NCI-H524 (cell line): ENCODE measurements around the gene CHAT.
A peak's percentile ranks its signal among the peaks of the same experiment; 100 is the strongest.

Source experiments
- DNase-seq, 2 experiments: peaks; one replicate each; lab custom pipeline; 2025; lab: John Stamatoyannopoulos, UW

CHAT gene

DNA sequence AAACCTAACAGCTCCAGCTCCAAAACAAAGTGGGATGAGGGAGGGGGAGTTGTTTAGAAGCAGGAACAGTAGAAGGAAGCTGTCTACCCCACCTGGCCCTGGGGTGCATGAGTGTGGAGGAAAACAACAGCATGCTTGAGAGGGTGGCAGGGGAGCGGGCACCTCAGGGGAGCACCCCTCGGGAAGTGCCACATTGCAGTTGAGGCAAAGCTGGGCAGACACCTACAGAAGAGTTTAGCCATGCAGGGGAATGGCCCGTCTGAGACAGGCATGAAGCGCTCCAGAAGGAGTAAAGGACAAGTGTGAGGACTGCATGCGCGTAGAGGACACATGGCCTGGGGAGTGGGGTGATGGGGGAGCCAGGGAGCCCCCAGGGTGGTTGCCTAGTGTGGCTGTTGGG lies 18.1 kb downstream of the CHAT start:
- DNase-seq: no peak

DNA sequence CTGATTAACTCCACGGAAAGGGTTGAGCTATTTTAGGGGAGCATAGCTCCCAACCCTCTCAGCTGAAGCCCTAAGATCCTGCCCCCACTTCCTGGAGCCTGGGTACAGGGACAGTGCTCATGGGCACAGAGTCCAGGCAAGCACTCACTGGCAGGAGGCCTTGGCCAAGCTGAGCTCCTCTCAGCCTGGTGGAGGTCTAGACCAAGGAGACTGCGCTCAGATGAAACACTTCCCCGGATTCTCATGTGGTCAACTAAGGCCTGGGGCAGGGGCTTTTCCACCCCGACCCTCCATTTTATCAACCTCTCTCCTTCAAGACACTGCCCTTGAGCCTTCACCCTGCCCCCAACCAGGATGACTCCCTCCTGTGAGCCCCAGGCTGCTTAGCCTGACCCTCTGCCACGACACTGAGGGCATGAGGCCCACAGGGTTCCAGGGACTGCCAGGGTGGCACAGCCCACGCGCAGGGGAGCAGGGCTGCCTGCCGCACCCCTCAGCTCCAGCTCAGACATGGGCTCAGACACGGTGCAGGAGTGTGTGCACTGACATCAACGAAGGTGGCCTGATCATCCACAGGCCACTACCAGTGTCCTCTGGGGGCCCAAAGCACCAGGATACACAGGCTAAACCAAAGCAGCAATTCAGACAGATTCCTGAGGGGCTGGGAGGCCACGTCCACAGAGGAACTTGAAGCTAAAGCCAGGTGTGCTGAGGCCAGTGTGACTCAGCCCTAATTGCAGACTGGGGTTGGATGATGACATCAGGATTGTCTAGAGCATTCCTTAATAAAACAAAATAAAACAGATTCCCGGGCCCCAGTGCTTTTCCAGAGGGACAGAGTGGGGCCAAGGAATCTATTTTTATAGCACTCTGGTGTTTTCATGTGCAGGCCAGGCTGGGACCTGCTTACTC lies 18.8 kb downstream of the CHAT start:
- DNase-seq: no peak

DNA sequence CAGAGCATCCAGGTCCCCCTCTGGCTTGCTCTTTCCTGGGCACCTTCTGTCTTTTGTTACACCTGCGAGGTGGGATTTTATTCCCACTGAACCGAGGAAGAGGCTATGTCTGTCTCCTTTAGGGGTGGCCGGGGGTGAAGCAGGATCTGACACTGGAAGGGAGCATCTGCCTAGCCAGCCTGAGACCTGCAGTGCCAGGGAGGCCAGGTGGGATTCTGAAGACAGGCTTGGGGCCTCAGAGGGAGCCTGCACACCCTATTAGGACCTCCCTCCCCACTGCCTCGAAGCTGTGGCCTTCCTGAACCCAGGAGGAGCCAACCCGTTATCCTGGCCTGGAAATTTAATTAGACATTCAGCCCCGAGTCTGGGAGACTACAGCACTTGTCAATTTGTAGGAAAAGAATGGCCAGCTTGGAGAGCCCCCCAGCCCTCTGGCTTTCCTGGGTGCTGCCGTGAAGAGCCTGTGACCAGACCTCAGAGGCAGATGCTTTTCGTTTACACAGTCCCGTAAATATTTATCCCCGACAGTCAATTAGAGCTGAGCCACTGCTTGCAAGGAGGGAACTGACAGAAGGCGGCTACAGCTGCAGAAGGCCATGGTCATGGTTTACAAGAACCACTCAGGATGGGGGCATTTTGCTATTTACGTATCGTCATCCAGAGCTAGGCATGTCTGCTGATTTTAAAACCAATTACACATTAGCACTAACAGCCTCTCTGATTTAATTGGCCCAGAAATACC lies 19.7 kb downstream of the CHAT start:
- peak; percentile 48 to 80 for DNase-seq

DNA sequence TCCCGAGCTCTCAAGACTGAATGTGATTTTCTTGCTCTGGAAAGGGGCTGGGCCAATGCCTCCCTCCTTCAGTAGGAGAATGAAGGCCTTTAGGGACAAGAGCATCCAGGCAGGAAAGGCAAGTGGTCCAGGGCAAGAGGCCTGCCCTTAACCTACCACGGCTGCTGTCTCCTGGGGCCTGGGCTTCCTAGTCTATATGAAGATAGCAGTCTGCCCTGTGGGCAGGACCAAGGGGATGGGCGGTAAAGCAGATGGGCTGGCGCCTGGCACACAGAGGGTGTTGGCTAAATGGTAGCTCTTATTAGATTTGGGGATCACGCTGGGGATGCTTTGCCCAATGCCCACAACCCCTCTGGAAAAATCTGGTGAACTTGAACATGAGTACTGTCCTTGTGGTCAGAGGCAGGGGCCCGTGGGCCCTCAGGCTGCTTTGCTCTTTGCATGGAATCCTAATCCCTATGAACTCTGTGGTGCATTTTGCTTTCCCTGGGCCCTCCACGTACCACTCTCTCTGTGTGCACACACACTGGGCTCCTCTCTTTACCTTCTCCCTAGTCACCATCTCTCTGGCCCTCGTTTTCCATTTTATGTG lies 20.3 kb downstream of the CHAT start:
- DNase-seq: no peak

DNA sequence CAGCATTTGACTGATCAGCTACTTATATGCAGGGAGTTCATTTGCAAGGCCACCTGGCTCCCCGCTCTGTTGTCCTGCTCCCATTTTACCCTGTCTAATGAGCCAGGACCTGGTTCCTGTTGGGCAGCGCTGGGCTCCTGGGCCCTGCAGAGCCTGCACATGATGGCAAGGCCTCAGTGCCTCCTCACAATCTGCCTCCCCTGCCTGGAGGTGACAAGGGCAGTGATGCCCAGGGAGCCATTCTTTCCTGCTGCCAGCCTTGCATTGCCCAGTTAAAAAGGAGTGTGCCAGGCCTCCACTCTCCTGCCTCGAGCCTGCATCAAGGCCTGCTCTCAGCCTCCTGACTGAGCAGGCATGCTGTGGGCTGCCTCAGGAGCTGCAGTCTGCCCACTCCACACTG lies 28.5 kb downstream of the CHAT start:
- DNase-seq: no peak

DNA sequence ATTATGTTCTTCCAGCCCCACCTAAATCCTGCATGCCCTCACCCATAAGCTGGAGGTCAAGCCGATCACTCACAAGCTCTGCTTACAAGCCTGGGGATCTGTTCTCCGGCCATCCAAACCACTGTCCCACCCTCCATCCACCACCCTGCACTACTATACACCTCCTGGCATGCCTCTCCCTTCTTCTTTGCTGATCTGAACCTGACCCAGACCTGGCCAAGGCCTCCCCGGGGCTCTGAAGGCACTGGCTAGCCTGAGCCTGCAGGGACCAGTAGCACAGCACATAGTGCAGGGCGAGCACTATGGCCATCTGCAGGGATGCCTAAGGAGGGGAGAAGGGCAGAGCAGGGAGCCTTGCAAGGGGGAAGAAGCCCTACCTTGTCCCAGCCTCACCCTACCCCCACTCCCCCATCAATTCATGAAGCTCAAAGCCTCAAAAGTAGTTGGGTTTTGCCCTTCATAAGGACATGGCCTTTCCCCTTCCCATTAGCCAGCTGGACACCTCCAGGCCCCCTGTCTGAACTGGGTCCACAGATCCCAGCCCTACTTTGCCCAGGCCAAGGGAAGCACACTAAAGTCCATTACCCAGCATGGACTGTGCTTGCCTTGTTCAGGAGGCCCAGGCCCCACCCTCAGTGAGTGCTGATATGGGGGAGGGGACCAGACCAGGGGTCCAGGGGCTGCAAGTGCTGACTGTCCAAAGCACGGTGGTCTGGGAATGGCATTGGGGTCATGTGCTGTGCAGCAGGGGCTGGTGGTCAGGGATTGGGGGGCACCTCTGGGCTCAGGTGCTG lies 29.6 kb downstream of the CHAT start:
- DNase-seq: no peak

DNA sequence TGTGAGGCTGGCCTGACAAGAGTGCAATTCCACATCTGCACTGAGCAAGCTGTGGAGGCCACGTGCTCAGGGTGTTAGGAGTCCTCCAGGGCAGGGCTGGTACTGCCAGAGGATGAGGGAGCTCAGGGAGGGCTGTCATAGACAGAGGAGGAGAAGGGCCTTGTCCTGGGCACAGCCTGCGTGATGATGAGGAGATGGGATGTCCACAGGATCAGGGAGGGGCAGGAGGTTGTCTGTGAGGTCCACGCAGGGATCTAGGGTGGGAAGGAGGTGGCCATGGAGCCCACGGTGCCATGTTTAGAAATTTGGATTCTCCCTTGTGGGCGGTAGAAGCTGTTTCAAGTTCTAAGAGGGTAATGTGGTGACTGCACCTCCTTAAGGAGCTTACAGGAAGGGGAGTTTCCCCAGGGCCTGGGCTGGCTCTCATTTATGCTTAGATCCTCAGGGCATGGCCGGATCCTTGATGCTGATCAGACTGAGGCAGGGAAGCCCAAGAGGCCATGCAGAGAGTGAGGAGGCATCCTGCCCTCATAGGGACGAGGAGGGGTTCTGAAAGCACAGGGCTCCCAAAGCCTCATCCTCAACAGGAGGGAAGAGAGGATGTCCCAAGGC lies 30.3 kb downstream of the CHAT start:
- no peak for DNase-seq

DNA sequence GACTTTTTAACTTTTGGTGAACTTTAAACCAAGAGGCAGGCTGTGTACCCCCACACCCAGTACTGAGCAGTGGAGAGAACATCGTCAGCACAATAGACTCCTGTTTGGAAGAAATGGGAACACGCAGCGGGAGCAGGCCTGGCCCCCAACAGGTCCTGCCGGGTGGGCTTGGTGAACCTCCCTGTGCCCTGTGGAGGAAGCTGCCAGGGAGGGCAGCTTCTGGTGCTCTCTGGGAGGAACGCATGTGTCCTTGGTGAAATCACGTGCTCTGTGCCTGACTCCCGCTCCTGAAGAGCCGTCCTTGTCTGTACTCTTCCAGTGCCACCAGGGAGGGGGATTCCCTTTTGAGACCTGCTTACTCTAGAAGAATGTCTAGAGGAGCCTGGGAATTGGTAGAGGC lies 31.6 kb downstream of the CHAT start:
- no peak for DNase-seq

DNA sequence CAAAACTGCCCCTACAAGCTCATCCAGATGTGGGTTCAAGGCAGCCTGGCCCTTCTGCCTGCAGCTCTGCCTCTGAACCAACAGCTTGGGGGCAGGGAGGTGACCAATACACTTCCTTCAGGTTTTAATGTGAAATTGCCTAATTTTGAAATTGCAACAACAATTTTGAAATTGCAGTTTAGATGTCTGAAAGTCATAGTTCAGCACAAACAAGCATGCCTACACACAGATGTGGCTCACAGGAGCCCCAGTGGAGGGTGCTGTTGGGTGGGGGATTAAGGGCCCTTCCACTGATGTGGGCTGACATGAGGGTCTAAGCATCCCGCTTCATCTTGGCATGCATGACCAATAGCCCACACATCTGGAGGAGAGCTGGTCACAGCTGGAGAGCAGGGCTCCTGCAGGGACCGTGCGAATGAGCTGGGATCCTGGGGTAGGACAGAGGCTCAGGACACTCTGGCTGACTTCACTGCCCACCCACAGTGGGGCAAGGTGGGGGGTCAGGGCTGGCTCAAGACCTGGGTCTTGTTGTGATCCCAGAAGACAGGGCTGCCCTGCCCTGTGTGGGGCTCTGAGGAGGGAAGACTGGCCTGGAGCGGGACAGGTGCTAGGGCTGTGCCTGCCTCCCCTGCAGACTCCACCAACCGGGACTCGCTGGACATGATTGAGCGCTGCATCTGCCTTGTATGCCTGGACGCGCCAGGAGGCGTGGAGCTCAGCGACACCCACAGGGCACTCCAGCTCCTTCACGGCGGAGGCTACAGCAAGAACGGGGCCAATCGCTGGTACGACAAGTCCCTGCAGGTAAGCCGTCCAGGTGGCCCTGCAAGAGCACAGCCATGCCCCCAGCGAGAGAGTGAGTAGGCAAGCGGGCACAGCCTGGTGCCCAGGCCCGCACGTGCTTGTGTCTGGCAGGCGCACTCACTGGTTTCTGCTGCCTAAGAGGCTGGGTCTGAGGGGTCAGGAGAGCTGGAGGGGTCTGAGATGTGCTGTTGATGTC lies 32.3 kb downstream of the CHAT start:
- DNase-seq: no peak

DNA sequence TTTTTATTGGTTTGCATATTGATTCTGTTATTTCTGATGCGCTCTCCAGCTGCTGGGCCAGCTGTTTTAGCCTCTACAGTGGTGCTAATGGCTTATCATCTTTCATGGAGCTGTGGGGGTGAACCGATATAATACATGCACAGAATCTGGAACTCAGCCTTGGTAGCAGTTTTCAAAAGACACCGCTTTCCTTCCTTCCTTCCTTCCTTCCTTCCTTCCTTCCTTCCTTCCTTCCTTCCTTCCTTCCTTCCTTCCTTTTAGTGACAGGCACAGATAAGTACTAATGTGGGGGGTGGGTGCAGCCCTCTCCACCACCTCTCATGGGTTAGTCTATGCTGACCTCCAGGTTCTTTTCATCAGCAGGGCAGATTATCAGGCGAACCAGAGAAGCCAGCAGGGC lies 33.7 kb downstream of the CHAT start:
- no peak for DNase-seq

DNA sequence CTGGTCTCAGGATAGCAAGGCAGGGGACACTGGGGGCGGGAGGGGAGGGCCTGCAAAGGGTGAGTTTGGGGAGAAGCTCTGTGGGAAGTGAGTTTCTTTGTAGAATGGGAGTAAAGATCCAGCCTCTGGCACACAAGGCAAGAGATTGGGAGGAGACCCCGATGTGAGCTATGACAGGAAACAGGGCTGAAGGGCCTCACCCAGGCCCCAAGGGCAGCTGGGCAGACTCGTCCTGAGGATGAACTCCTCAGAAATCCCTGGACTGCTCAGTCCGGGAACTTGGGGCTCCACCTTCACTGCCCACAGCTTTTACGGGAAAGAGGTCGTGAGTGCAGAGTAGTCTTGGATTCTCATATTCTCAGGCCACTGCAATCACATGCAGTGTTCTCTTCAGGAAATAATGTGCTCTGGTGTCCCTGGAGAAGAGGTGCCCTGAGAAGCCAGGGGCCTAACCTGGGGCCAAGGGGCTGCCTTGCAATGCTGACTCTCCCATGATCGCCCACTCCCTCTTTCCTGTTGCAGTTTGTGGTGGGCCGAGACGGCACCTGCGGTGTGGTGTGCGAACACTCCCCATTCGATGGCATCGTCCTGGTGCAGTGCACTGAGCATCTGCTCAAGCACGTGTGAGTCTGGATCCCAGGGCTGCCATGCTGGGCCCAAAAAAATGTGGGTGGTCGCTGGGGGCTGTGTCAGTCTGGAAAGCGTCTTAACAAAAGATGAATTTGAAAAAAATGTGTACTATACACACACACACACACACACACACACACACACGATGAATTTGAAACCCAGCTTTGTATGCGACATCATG lies 34.4 kb downstream of the CHAT start:
- DNase-seq: no peak

DNA sequence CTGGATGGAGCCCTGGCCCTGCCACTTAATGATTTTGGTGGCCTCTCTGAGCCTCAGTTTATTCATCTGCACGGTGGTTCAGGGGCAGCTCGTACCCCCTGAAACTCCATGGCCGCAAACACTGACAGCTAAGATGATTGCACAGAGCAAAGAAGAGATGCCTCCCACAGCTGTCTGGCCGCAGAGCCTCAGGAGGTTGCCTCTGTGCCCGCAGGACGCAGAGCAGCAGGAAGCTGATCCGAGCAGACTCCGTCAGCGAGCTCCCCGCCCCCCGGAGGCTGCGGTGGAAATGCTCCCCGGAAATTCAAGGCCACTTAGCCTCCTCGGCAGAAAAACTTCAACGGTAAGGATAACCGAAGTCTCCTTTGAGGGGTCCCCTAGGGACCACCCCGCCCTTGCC lies 35.5 kb downstream of the CHAT start:
- no peak for DNase-seq

DNA sequence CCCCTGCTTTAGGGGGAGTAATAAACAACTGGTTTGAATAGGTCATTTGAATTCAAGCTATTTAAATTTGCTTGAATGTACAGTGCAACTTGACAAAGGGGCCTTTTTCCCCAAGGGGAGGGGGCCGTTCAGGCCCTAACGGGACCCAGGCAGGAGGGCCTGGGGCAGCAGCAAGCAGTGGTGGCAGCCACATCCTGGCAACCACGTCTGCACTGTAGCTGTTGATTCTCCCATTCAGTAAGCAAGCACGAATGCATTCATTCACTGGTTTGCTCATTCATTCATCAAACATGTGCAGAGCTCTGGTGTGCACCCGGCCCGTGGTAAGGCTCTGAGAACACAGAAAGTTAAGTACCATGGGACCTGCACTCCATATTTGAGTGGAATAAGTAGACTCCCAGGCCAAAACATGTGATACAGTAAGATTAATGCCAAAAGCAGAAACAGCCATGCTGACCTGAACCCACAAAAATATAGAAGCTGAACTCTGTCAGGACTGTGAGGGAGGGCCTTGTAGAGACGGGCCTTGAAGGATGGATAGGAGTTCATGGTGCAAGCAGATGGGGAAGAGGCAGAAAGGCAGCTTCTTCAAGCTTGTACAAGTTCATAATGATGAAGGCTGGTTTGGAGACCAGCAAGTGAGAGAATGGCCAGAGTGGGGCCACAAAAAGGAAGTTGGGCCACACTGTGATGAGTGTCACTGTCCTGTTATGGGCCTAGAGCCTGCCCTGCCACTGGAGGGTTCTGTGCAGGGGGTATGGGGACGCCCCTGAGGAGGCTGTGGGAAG lies 36.3 kb downstream of the CHAT start:
- no peak for DNase-seq

DNA sequence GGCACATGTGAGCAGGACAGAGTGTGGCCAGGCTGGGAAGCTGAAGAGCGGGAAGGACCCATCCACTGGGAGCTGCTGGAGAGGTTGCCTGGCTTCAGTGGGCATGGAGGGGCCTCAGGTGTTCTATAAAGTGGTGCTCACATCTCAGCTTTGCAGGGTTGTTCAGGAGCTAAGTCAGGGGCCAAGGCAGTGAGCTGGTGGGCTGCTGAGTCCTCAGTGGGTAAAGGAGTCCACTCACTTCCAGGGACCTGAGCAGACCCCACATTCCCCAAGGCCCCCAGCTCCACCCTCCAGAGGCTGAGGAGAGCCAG lies 36.8 kb downstream of the CHAT start:
- no peak for DNase-seq

DNA sequence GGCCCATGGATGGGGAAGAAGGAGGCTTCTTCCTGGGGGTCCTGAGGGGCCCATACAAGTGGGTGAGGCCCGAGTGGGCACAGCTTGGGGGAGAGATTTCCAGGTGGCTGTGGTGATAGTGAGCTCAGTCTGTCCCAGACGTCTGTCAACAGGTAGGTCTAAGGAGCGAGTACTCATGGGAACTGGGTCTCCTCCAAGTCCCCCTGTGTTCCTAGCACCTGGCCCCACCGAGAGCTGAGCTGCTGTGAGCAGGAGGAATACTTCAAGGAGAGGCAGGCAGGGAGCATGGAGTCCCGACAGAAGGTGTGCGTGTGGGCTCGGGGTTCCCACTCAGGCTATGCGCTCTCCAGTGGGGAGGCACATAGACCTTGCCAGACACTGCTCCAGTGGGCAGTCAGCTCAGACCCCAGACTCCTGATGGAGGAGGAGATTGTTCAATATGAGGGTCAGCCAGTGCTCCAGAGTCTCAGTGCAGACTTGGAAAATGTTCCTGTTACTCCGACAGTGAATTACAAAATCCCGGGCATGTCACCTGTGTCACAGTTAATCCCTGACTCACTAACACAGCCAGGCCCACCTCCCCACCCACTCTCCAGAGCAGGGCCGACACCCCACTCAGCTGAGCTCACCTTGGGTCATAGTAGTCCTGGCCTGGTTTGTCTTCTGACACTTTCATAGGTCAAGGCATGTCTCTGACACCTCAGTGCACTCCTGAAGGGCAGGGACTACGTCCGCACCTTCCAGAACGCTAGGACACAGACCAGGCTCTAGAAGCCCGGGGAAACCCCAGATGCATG lies 37.4 kb downstream of the CHAT start:
- no peak for DNase-seq

DNA sequence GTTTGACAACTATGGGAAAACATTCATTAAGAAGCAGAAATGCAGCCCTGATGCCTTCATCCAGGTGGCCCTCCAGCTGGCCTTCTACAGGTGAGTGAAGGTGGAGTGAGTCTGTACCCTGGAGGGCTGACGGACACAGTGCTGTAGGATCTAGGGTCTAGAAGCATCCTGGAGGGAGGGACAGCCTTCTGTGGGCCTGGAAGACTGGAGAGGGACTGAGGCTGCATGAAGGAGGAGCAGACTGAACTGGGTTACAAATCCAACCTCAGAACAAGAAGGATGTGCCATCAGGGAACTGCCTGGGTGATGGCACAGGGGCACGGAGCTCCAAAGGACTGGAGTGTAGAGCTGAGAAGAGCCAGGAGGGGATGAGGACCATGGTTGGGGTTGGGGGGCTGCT lies 38.1 kb downstream of the CHAT start:
- no peak for DNase-seq

DNA sequence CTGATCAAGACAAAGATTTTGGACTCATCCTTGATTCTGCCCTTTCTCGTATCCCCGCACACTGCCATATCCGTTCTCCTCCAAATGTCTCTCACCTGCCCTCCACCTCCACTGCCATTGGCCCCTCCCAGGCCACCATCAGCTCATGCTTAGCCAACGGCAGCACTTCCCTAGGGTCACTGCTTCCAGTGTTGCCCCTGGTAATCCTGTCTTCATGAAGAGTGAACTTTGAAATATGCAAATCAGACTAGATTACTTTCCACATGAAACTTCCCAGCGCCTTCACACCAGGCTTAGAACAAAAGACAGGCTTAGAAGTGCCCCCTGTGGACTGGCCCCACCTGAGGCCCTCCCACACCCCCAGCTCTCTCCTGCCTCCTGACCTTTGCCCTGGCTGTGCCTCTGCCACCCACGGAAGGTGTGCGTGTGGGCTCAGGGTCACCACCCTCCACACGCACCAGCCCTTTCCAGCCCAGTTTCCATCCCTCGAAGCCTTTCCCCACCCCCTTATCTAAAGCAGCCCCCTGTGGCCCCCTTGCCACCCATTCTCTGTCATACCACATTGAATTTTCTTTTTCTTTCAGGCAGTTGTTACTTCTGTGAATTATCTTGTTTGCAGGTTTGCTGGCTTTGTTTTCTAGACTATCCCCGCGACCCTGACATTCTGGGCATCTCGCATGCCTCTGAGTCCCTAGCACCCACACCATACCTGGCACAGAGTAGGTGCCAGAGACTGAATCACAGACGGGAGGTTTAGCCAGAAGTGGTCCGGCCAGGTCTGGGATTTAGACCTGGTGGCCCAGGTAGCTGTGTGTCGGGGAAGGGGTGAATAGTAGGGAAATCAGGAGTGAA lies 38.8 kb downstream of the CHAT start:
- DNase-seq: no peak
